CD4-positive, alpha-beta T cell (primary cell): Measurements from ENCODE around the gene CHADL. TPM values are rescaled to one million over a fixed set of nuclear protein-coding genes. Genes with fewer than 3 reads are reported as not detected.

ENCODE experiments used
- ATAC-seq: fragments of 200-7000 bp; cut with Tn5 transposase; one replicate; pipeline ENCODE4 v1.10.0; 2022; ENCODE audit warnings: mild to moderate bottlenecking; ENCODE audit not compliant: poor library complexity
- CTCF ChIA-PET: fragments of 350-600 bp; sonication (Branson Sonifier 250); formaldehyde crosslinking; loops from one replicate; lab custom pipeline; 2021; ENCODE audit warnings: antibody characterized with exemption, inconsistent platforms; lab: Charles Lee
- POLR2A ChIA-PET: fragments of 350-600 bp; sonication (Branson Sonifier 250); formaldehyde crosslinking; loops from one replicate; lab custom pipeline; 2021; ENCODE audit warnings: antibody characterized with exemption, inconsistent platforms; lab: Charles Lee
- DNase-seq, 14 experiments: peaks; one replicate each; pipeline ENCODE4 v3.0.0-alpha.2; 2013 to 2020; ENCODE audit warnings: mixed read lengths in 2 of 14
- H3K27ac ChIP-seq, 2 donors: one replicate each; pipeline versions ENCODE4 v1.5.1 to v1.7.0; 2013; ENCODE audit warnings: low read length in 2 of 2, low read depth in 1 of 2, mild to moderate bottlenecking in 1 of 2
- H3K27me3 ChIP-seq, 2 experiments: 1 replicate in 1 of 2; 2 replicates in 1 of 2; pipeline versions ENCODE4 v1.6.1 to v1.7.0; 2013; ENCODE audit warnings: low read length in 2 of 2, control low read depth in 1 of 2, mild to moderate bottlenecking in 1 of 2, moderate library complexity in 1 of 2; ENCODE audit not compliant: insufficient read depth in 2 of 2, control insufficient read depth in 1 of 2
- H3K36me3 ChIP-seq: one replicate; pipeline ENCODE4 v1.6.1; 2013; ENCODE audit warnings: low read length, control low read depth; ENCODE audit not compliant: insufficient read depth
- H3K4me1 ChIP-seq: one replicate; pipeline ENCODE4 v1.6.1; 2013; ENCODE audit warnings: low read length, control low read depth; ENCODE audit not compliant: insufficient read depth
- H3K4me3 ChIP-seq: one replicate; pipeline ENCODE4 v1.5.1; 2013; ENCODE audit warnings: mild to moderate bottlenecking, low read length, moderate library complexity
- H3K9me3 ChIP-seq, 2 experiments: 1 replicate in 1 of 2; 2 replicates in 1 of 2; pipeline versions ENCODE4 v1.6.1 to v1.7.0; 2013; ENCODE audit warnings: low read length in 2 of 2, mild to moderate bottlenecking in 2 of 2, control low read depth in 1 of 2, moderate library complexity in 1 of 2; ENCODE audit not compliant: control insufficient read depth in 1 of 2, insufficient read depth in 1 of 2
- H3K27ac Mint-ChIP-seq: one replicate; pipeline ENCODE4 v1.8.0; 2020; ENCODE audit warnings: mixed read lengths
- H3K27me3 Mint-ChIP-seq: one replicate; pipeline ENCODE4 v1.8.0; 2021; ENCODE audit warnings: mixed read lengths
- H3K36me3 Mint-ChIP-seq: one replicate; pipeline ENCODE4 v1.8.0; 2021; ENCODE audit warnings: low read depth, mixed read lengths
- H3K4me1 Mint-ChIP-seq: one replicate; pipeline ENCODE4 v1.8.0; 2021; ENCODE audit warnings: low read depth, mixed read lengths
- H3K4me3 Mint-ChIP-seq: one replicate; pipeline ENCODE4 v1.8.0; 2020; ENCODE audit warnings: mild to moderate bottlenecking, mixed read lengths
- H3K9me3 Mint-ChIP-seq: one replicate; pipeline ENCODE4 v1.8.0; 2020; ENCODE audit warnings: mixed read lengths
- CTCF ChIP-seq: fragments of 200-600 bp; IDR thresholded peaks from one replicate; pipeline ENCODE4 v1.8.0; 2022; ENCODE audit warnings: antibody characterized with exemption, mild to moderate bottlenecking
- intact Hi-C, 2 experiments: fragments of 100-400 bp; cut with DNase I in 1 of 2; cut with micrococcal nuclease in 1 of 2; formaldehyde crosslinking; loops; one replicate each; pipeline versions ENCODE4 v1.15.1 to v1.9.0; 2023 to 2025; cut with DNase I, micrococcal nuclease
- total RNA-seq, 174 experiments: library from RNA in 2 of 174; stranded (reverse) in 2 of 174; gene quantifications; one replicate each; pipeline ENCODE4 v1.2.3 and lab custom pipeline; 2021 to 2026

CHADL gene
- total RNA-seq, 2 experiments from 2014 or later, result 1.7 to 1.8 TPM

GRCh38 chr22:41257696-41258095 lies 17.0 kb upstream of the CHADL start:
- no peak for TF ChIP-seq CTCF
- H3K27ac Mint-ChIP-seq, result peak overlapping the region; percentile 65
- no peaks in the 10 kb centered on the region for H3K9me3 ChIP-seq
- peak overlapping the region; percentile 7 for H3K4me3 Mint-ChIP-seq
- CTCF ChIA-PET, result no interaction called here
- no peak for ATAC-seq
- intact Hi-C loops, result no loop called here
- H3K27me3 ChIP-seq, result no peaks in the 10 kb centered on the region
- no peaks in the 10 kb centered on the region for H3K27me3 Mint-ChIP-seq
- H3K4me3 ChIP-seq, result no peak overlapping the region
- DNase-seq, result no peak
- H3K4me1 Mint-ChIP-seq, result no peaks in the 10 kb centered on the region
- H3K36me3 ChIP-seq, result peaks cover 91% of the 10 kb centered on the region
- peaks cover 95% of the 10 kb centered on the region for H3K36me3 Mint-ChIP-seq
- H3K27ac ChIP-seq, result no peak overlapping the region
- H3K9me3 Mint-ChIP-seq, result no peaks in the 10 kb centered on the region
- POLR2A ChIA-PET, result interaction anchor here (1.3 kb wide), 1 partner anchor 28 kb away, joined by 4 read pairs; the partner anchor contains the start of gene RANGAP1
- H3K4me1 ChIP-seq, result no peaks in the 10 kb centered on the region

- peak overlapping the region; percentile 65 for H3K27ac Mint-ChIP-seq
- Histone ChIP-seq H3K36me3 (peaks cover 88% of the 10 kb centered on the region), H3K9me3 (no peaks in the 10 kb centered on the region), H3K27ac (no peak overlapping the region), H3K4me3 (no peak overlapping the region), H3K27me3 (no peaks in the 10 kb centered on the region), H3K4me1 (no peaks in the 10 kb centered on the region)
- no peaks in the 10 kb centered on the region for H3K9me3 Mint-ChIP-seq
- ChIA-PET POLR2A (interaction anchor here (1.3 kb wide), 1 partner anchor 29 kb away, joined by 4 read pairs; the partner anchor contains the start of gene RANGAP1), CTCF (interaction anchor here (0.7 to 1.2 kb wide), 2 partner anchors 19 to 45 kb away, joined by 3 to 4 read pairs; partner anchors contain the start of gene ZC3H7B)
- TF ChIP-seq CTCF, result no peak
- DNase-seq, result no peak
- peaks cover 95% of the 10 kb centered on the region for H3K36me3 Mint-ChIP-seq
- intact Hi-C loops, result no loop called here
- no peaks in the 10 kb centered on the region for H3K27me3 Mint-ChIP-seq
- no peak for ATAC-seq
- no peak overlapping the region for H3K4me3 Mint-ChIP-seq
- H3K4me1 Mint-ChIP-seq, result no peaks in the 10 kb centered on the region
These were observed 15.8 kb upstream of the CHADL start for GRCh38 chr22:41256254-41257253.

GRCh38 chr22:41254230-41254629 lies 13.5 kb upstream of the CHADL start:
- no peak overlapping the region for H3K4me3 ChIP-seq
- peaks cover 90% of the 10 kb centered on the region for H3K36me3 ChIP-seq
- TF ChIP-seq CTCF, result no peak
- H3K4me1 ChIP-seq, result no peaks in the 10 kb centered on the region
- Mint-ChIP-seq H3K4me3 (no peak overlapping the region), H3K4me1 (no peaks in the 10 kb centered on the region), H3K36me3 (peaks cover 94% of the 10 kb centered on the region), H3K27ac (no peak overlapping the region), H3K27me3 (no peaks in the 10 kb centered on the region), H3K9me3 (no peaks in the 10 kb centered on the region)
- H3K27me3 ChIP-seq, result no peaks in the 10 kb centered on the region
- CTCF ChIA-PET, result no interaction called here
- POLR2A ChIA-PET, result no interaction called here
- intact Hi-C loops, result no loop called here
- ATAC-seq (no peak), DNase-seq (no peak)
- H3K27ac ChIP-seq, result no peak overlapping the region
- H3K9me3 ChIP-seq, result no peaks in the 10 kb centered on the region
